DND-41 (cell line): ENCODE results near the gene ETV5.

Experiments
- ATAC-seq: fragments of 200-7000 bp; cut with Tn5 transposase; 3 replicates; pipeline ENCODE4 v1.9.1; 2021; ENCODE audit warnings: low read depth; ENCODE audit not compliant: insufficient read depth
- DNase-seq: peaks from one replicate; pipeline ENCODE4 v3.0.0-alpha.2; 2020
- H2AFZ ChIP-seq: 2 replicates; pipeline ENCODE4 v1.6.0; 2012; ENCODE audit warnings: low read depth, low read length
- H3K27ac ChIP-seq: 2 replicates; pipeline ENCODE4 v1.5.1; 2012; ENCODE audit warnings: low read length, inconsistent platforms
- H3K27me3 ChIP-seq: fragments of 200-600 bp; sonication (generic); 2 replicates; pipeline ENCODE4 v1.6.0; 2012; ENCODE audit warnings: low read length, mild to moderate bottlenecking, inconsistent platforms; ENCODE audit not compliant: insufficient read depth, poor library complexity
- H3K36me3 ChIP-seq: 2 replicates; pipeline ENCODE4 v1.5.1; 2012; ENCODE audit warnings: low read length, inconsistent platforms; ENCODE audit not compliant: insufficient read depth
- H3K4me1 ChIP-seq: 2 replicates; pipeline ENCODE4 v1.5.1; 2012; ENCODE audit warnings: mild to moderate bottlenecking, low read length; ENCODE audit not compliant: insufficient read depth
- H3K4me2 ChIP-seq: 2 replicates; pipeline ENCODE4 v1.6.0; 2012; ENCODE audit warnings: mild to moderate bottlenecking, moderate library complexity, low read length, inconsistent platforms; ENCODE audit not compliant: insufficient read depth
- H3K4me3 ChIP-seq, 2 experiments: fragments of 200-600 bp in 1 of 2; shearing (Covaris generic) in 1 of 2; 2 replicates each; pipeline ENCODE4 v1.5.1; 2012 to 2016; ENCODE audit warnings: inconsistent platforms in 2 of 2, low read length in 2 of 2, mild to moderate bottlenecking in 2 of 2, low read depth in 1 of 2, moderate library complexity in 1 of 2
- H3K79me2 ChIP-seq: 2 replicates; pipeline ENCODE4 v1.6.0; 2012; ENCODE audit warnings: low read length, inconsistent platforms; ENCODE audit not compliant: insufficient read depth
- H3K9ac ChIP-seq: 2 replicates; pipeline ENCODE4 v1.6.0; 2012; ENCODE audit warnings: low read depth, mild to moderate bottlenecking, inconsistent platforms, low read length, moderate library complexity
- H3K9me3 ChIP-seq: 2 replicates; pipeline ENCODE4 v1.5.1; 2012; ENCODE audit warnings: low read length, moderate library complexity, mild to moderate bottlenecking, inconsistent platforms; ENCODE audit not compliant: insufficient read depth, severe bottlenecking
- H4K20me1 ChIP-seq: 2 replicates; pipeline ENCODE4 v1.6.0; 2012; ENCODE audit warnings: low read length; ENCODE audit not compliant: insufficient read depth
- CTCF ChIP-seq: IDR thresholded peaks from 2 replicates; pipeline ENCODE4 v1.5.1; 2012; ENCODE audit warnings: borderline replicate concordance, low read length, moderate library complexity, mild to moderate bottlenecking; ENCODE audit not compliant: poor library complexity, severe bottlenecking; ENCODE audit errors: extremely low read depth
- EZH2 ChIP-seq: IDR thresholded peaks from 3 replicates; pipeline ENCODE4 v1.6.1; 2012; ENCODE audit warnings: borderline replicate concordance, low read depth, mild to moderate bottlenecking, moderate library complexity, low read length, inconsistent platforms; ENCODE audit not compliant: severe bottlenecking

ETV5 gene

GRCh38 chr3:186053954-186054791 lies 54.7 kb downstream of the ETV5 start:
- peaks cover 46% of the 10 kb centered on the region for H3K36me3 ChIP-seq

GRCh38 chr3:186052096-186052840 lies 56.6 kb downstream of the ETV5 start:
- Histone ChIP-seq H3K36me3 (peaks cover 47% of the 10 kb centered on the region), H3K27me3 (peaks cover 5% of the 10 kb centered on the region), H3K4me3 (no peak overlapping the region), H3K4me1 (no peaks in the 10 kb centered on the region), H4K20me1 (peaks cover 22% of the 10 kb centered on the region), H3K4me2 (no peak overlapping the region), H3K27ac (no peak overlapping the region), H3K79me2 (no peaks in the 10 kb centered on the region), H3K9ac (no peak overlapping the region), H3K9me3 (no peaks in the 10 kb centered on the region), H2AFZ (no peak overlapping the region)
- no peak for ATAC-seq
- no peak for DNase-seq
- TF ChIP-seq CTCF (no peak), EZH2 (no peak)

More at GRCh38 chr3:186053954-186054791, 54.7 kb downstream of the ETV5 start:
- H3K27ac ChIP-seq = no peak overlapping the region
- H3K27me3 ChIP-seq = peaks cover 8% of the 10 kb centered on the region
- DNase-seq = no peak
- TF ChIP-seq EZH2 (no peak), CTCF (no peak)
- H3K4me1 ChIP-seq = peaks cover under 1% of the 10 kb centered on the region; the same call in 1 of the 2 replicates
- H3K9me3 ChIP-seq = no peaks in the 10 kb centered on the region
- ATAC-seq = no peak
- no peak overlapping the region for H2AFZ ChIP-seq
- no peak overlapping the region for H3K4me2 ChIP-seq
- no peak overlapping the region for H3K9ac ChIP-seq
- no peaks in the 10 kb centered on the region for H3K79me2 ChIP-seq
- H3K4me3 ChIP-seq = no peak overlapping the region
- peaks cover 30% of the 10 kb centered on the region for H4K20me1 ChIP-seq

GRCh38 chr3:186049001-186049400 lies 59.9 kb downstream of the ETV5 start:
- Histone ChIP-seq H3K36me3 (peaks cover 42% of the 10 kb centered on the region; the same call in 1 of the 2 replicates), H3K27ac (no peak overlapping the region)

More at GRCh38 chr3:186049001-186049400, 59.9 kb downstream of the ETV5 start:
- TF ChIP-seq EZH2 (no peak), CTCF (no peak)
- H3K4me1 ChIP-seq = no peaks in the 10 kb centered on the region
- H2AFZ ChIP-seq = no peak overlapping the region
- no peaks in the 10 kb centered on the region for H3K9me3 ChIP-seq
- no peak overlapping the region for H3K9ac ChIP-seq
- peaks cover 3% of the 10 kb centered on the region for H3K27me3 ChIP-seq
- H3K4me3 ChIP-seq = no peak overlapping the region
- peaks cover 6% of the 10 kb centered on the region for H4K20me1 ChIP-seq
- no peaks in the 10 kb centered on the region for H3K79me2 ChIP-seq
- ATAC-seq (no peak), DNase-seq (no peak)
- H3K4me2 ChIP-seq = no peak overlapping the region
